Measurements from ENCODE around the gene TPI1. TPM values are rescaled to one million over a fixed set of nuclear protein-coding genes. Genes with fewer than 3 reads are reported as not detected.
"Not testable (repeated sequence)": the region's sequence is repeated elsewhere in the genome, so short reads cannot be mapped to it uniquely, and the experiment has no call there.

The TPI1 gene
- total RNA-seq, 4 donors from 2014 or later, result 288 to 372 (median 355) TPM

DNA sequence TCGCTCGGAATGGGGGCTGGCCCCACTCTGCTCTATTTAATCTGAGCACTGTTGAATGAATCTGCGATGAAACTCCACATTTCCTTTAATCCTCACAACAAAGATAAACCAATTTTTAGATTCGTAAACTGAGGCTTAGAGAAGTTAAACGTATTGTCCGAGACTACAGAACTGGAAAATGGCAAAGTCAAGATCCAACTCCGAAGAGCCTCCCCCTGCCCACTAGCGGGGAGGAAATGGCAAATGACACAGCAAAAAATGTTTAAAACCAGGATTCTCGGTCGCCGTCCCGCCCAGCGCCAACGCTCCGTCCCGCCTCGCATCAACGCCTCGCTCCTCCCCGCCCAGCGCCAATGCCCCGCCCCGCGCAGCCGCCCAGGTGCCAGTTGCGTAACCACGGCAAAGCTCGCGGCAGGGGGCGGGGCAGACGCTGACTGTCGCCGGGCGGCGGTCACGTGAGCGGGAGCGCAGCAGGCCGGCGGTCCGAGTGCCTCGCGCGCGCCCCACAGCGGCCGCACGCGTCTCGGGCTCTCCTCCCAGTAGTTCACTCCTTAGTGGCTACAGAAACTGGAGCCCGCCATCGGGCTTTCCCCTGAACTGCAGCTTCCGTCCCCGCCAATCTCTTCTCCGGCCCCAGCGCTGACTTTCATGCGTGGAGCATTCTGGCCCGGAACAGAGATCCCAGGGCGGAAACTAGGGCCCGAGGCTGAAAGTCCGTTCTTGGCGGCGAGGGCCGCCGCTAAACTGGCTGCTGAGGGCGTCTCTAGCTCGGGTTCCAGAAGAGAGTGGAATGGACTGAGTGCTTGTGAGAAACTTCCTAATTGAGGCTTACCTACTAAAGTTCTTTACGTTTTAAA, 23.7 kb downstream of the TPI1 start:
- DNase-seq (ENCODE audit: extremely low spot score), result peak; percentile 99
- Histone ChIP-seq H3K4me3 (peak overlapping the region; percentile 55 to 57 (median 56)), H3K27me3 (no peaks in the 10 kb centered on the region), H3K4me1 (peaks cover 0 to 22% (median 16%) of the 10 kb centered on the region in 4 donors), H3K36me3 (no peaks in the 10 kb centered on the region), H3K27ac (replicated peaks in 1 of 4) (peak overlapping the region; percentile 88 to 94 (median 88)), H3K9me3 (no peaks in the 10 kb centered on the region)
- TF ChIP-seq POLR2A (IDR thresholded peaks at IDR 0.05; ENCODE audit: low read depth) (peak; percentile 26), EP300 (IDR thresholded peaks at IDR 0.05) (no peak), CTCF (IDR thresholded peaks at IDR 0.05) (peak; percentile 88 to 96 (median 95)), POLR2AphosphoS5 (IDR thresholded peaks at IDR 0.05) (peak; percentile 93 to 94)
- intact Hi-C loops (cut with DNase I), result no loop called here
- WGBS, result 2% methylated on average over 53 of the region's 68 CpGs

DNA sequence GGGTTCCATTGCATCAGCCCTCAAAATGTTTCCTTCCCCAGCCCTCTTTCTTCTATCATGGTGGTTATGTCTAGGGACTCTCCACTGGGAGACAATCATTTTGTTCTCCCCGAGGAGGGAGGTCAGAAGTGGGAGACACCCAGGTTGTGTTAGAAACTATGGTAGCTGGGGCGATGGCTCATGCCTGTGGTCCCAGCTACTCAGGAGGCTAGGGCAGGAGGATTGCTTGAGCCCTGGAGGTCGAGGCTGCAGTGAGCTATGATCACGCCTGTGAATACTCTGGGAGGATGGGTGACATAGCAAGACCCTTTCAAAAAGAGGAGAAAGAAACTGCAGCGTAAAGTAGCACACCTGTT, 24.3 kb downstream of the TPI1 start:
- intact Hi-C loops (cut with DNase I), result no loop called here
- no peaks in the 10 kb centered on the region for H3K36me3 ChIP-seq

DNA sequence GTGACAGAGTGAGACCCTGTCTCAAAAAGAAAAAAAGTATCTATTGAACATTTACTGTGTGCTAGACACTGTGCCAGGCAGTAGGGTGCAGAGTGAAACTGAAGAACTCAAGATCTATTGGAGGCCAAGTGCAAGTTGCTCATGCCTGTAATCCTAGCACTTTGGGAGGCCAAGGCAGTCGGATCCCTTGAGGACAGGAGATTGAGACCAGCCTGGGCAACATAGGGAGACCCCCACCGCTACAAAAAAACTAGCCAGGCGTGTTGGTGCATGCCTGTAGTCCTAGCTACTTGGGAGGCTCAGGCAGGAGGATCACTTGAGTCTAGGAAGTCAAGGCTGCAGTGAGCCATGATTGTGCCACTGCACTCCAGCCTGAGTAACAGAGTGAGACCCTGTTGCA, 25.4 kb downstream of the TPI1 start:
- H3K27ac ChIP-seq (replicated peaks in 1 of 4); DNase-seq (ENCODE audit: extremely low spot score); H3K27me3 ChIP-seq; H3K36me3 ChIP-seq; H3K9me3 ChIP-seq; H3K4me3 ChIP-seq; intact Hi-C loops (cut with DNase I): not testable (repeated sequence)
- WGBS, result 90% methylated on average over 2 of the region's 3 CpGs
- H3K4me1 ChIP-seq, result peaks cover 0 to 22% (median 16%) of the 10 kb centered on the region in 4 donors

More for the DNA sequence above, 24.3 kb downstream of the TPI1 start:
- WGBS, result 86% methylated on average over 4 of the region's 5 CpGs
- Histone ChIP-seq H3K9me3 (no peaks in the 10 kb centered on the region), H3K4me1 (peaks cover 0 to 22% (median 16%) of the 10 kb centered on the region in 4 donors), H3K27me3 (no peaks in the 10 kb centered on the region), H3K27ac (replicated peaks in 1 of 4) (peak overlapping the region; percentile 88 to 94 (median 88)), H3K4me3 (peak overlapping the region; percentile 55 to 57 (median 56))
- TF ChIP-seq POLR2A (IDR thresholded peaks at IDR 0.05; ENCODE audit: low read depth) (no peak), POLR2AphosphoS5 (IDR thresholded peaks at IDR 0.05) (no peak), EP300 (IDR thresholded peaks at IDR 0.05) (no peak)
- DNase-seq (ENCODE audit: extremely low spot score), result no peak

DNA sequence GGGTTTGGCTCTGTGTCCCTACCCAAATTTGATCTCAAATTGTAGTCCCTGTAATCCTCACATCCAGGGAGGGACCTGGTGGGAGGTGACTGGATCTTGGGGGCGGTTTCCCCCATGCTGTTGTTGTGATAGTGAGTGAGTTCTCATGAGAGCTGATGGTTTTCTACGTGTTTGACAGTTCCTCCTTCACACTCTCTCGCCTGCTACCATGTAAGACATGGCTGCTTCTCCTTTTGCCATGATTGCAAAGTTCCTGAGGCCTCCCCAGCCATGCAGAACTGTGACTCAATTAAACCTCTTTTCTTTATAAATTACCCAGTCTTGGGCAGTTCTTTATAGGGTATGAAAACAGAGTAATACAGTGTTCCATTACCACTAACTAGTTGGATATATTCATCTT, 27.0 kb downstream of the TPI1 start:
- TF ChIP-seq CTCF (IDR thresholded peaks at IDR 0.05), result no peak
- no peak for TF ChIP-seq POLR2A (IDR thresholded peaks at IDR 0.05; ENCODE audit: low read depth)
- no peak for TF ChIP-seq POLR2AphosphoS5 (IDR thresholded peaks at IDR 0.05)
- TF ChIP-seq EP300 (IDR thresholded peaks at IDR 0.05), result no peak
- Histone ChIP-seq H3K4me3 (no peak overlapping the region), H3K27me3 (no peaks in the 10 kb centered on the region), H3K9me3 (no peaks in the 10 kb centered on the region), H3K4me1 (peaks cover 0 to 22% (median 16%) of the 10 kb centered on the region in 4 donors), H3K27ac (replicated peaks in 1 of 4) (no peak overlapping the region), H3K36me3 (no peaks in the 10 kb centered on the region)
- WGBS, result 74% methylated on average over 3 of the region's 3 CpGs
- intact Hi-C loops (cut with DNase I), result no loop called here
- no peak for DNase-seq (ENCODE audit: extremely low spot score)

DNA sequence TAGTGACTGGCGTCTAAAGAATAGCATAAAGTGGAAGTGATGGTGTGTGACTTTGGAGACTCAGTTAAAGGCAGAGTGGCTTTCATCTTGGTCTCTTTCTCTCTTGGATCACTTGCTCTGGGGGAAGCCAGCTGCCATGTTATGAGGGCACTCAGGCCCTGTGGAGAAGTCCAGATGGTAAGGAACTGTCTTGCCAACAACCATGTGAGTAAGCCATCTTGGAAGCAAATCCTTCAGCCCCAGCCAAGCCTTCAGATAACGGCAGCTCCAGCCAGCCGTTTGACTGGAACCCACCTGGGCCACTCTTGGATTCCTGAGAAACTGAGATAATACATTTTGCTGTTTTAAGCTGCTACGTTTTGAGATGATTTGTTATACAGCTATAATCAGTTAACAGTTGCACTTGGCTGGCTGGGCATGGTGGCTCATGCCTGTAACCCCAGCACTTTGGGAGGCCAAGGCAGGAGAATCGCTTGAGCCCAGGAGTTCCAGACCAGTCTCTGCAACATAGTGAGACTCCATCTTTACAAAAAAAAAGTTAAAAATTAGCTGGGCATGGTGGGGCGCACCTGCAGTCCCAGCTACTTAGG, 29.6 kb downstream of the TPI1 start:
- Histone ChIP-seq H3K4me1 (peaks cover 0 to 14% (median 5%) of the 10 kb centered on the region in 4 donors), H3K36me3 (no peaks in the 10 kb centered on the region), H3K27me3 (no peaks in the 10 kb centered on the region), H3K27ac (replicated peaks in 1 of 4) (no peak overlapping the region), H3K9me3 (no peaks in the 10 kb centered on the region), H3K4me3 (no peak overlapping the region)
- WGBS, result 87% methylated on average over 6 of the region's 6 CpGs
- TF ChIP-seq CTCF (IDR thresholded peaks at IDR 0.05) (no peak), EP300 (IDR thresholded peaks at IDR 0.05) (no peak), POLR2AphosphoS5 (IDR thresholded peaks at IDR 0.05) (no peak)
- no peak for DNase-seq (ENCODE audit: extremely low spot score)
- intact Hi-C loops (cut with DNase I), result no loop called here

Data from esophagus muscularis mucosa (tissue), 4 donors.